Inflammatory macrophage (primary cell): ENCODE measurements around the gene ERICH6.
A peak's percentile ranks its signal among the peaks of the same experiment; 100 is the strongest.

Experiments
- DNase-seq, 2 donors: peaks; one replicate each; pipeline ENCODE4 v3.0.0-alpha.2; 2020 to 2022
- total RNA-seq, 18 experiments: gene quantifications; one replicate each; lab custom pipeline; 2026; ENCODE audit warnings: mixed read lengths in 6 of 18, inconsistent platforms in 2 of 18; lab: John Stamatoyannopoulos, UW

Gene ERICH6
- total RNA-seq = 0 to 0.18 (median 0.06) reads per million in 18 experiments

DNA sequence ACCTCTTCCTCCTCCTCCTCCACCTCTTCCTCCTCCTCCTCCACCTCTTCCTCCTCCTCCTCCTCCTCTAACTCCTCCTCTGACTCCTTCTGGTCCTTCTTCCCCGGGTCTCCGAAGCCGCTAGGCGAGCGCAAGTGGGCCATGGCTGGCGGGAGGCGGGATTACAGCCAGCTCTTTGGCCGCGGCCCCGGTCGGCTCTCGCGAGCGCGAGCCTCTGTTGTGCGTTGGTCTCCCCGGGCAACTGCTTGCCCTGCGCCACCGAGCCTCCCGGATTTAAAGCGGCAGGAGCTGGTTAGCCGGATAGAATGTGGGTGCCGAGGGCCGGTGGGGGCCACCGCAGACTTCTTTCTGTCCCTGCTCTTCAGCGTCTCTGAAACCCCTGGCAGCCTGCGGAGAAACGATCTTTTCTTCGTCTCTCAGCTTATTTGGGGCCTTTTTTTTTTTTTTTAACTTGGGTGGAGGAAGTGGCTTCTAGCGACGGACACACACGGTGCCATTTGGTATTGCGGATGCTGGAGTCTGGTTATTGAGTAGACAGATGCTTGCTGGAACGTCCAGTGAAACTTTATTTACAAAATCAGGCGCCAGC lies at the start of gene ERICH6:
ERICH6 (minus strand) TSS at position 165 of the 589 bp plus-strand sequence; CDS start at position 143, 22 bp downstream.
- DNase-seq = peak; percentile 89 to 91

DNA sequence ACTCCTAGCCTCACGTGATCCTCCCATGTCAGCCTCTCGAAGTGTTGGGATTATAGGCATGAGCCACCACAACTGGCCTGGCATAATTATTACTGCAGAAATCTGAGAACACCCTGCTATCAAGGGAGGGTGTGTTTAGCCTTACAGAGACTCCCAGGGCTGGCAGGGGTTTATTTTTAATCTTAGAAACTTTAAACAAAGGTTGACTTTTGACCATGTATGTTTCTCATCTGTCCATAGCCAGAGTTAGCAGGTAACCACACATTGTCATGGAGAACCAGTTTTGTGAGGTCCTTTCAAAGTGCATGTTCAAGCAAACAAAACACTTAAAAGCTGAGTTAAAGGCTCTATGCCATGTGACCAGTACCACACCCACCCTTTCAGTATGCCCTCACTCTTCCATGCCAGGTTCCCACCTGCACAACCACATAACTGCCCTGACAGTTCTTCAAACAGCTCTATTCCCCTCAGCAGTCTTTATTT lies 48.1 kb upstream of the ERICH6 start:
- DNase-seq = no peak

DNA sequence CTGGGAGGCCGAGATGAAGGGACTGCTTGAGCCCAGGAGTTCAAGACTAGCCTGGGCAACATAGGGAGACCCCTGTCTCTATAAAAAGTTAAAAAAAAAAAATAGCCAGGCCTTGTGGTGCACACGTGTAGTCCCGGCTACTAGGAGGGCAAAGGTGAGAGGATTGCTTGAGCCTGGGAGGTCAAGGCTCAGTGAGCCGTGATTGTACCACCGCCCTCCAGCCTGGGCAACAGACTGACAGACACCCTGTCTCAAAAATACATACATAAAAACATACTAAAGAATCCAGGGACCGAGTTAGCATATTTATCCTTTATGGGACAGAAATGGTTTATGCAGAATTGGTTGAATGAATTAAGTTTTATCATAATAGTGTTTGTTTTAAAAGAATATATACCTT lies 45.5 kb upstream of the ERICH6 start:
- no peak for DNase-seq

DNA sequence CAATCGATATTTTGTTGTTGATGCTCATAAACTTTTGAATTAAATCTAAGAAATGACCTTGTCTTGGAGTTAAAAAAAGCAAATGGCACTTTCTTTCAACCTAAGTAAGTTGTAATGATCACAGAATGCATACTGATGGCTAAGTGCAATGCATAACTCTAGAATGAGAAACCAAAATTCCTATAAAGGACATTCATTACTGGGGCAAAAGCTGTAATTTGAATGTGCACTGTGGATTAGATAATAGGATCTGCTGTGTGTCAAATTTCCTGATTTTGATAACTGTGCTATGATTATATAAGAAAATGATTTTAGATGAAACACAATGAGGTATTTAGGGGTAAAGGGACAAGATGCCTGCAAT lies 44.9 kb upstream of the ERICH6 start:
- DNase-seq = no peak

DNA sequence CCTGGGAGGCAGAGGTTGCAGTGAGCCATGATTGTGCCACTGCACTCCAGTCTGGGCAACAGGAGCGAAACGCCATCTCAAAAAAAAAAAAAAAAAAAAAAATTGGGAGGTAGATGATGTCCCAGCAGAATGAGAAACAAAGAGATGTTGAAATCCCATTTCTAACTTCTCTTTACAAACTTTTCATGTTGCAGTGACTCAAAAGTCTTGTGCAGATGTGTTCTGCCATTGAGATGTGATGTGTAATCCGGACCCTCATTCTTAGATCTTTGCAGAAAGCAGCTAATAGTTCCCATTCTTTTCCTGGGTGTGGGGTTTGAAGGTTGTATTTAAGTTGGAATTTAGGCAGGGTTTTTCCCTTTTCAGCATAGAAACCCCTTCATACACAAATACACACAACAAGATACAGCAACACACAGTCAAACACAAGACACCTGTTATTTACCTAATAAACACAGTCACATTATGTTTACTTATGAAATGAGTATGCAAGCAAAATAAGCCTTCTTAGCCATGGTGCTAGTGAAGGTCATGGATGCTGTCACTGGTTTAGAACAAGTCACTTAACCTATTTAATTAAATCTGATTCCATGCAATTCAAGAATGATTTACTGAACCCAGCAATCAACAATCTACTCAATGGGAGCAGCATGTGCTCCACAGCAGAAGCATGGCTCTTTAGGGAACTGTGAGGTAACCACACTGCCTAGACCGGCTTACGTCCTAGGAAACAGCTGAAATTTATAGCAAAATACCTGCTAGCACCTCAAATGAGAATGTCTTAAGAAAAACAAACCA lies 44.4 kb upstream of the ERICH6 start:
- peak; percentile 50 to 80 for DNase-seq

DNA sequence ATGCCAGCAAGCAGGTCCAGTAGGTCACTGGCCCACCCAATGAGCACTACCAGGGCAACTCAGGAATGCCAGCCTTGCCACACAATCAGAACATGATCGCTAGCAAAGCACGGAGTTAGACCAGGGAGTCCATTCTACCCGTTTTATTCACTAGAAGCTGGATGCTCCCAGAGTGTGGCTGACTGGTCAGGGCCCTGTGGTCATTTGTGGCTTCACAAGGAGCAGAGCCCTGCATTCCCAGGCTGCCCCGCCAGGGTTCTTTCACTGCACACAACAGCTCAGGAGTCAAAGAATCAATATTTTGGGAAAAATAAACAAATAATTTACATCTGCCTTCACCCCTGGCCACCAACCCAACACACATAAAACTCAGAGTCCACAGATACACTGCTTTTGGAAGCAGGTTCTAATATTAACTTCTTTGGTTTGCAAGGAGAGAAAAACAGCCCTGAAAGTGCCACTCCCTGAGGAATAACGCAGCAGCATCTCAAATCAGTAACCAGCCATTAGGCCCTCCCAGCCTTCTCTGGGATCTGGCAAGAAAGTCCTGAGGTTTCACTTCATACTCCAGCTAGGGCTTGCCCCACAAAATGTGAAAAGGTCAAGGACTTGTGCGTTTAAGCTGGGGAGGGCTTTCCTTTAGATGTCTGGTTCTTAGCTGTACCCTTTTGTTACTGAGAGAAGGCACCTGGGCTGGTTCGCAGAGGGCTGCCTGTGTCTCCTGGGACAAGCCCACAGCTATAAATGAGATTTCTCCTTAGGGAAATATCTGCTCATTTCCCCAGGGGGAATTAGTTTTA lies 43.3 kb upstream of the ERICH6 start:
- DNase-seq = no peak

DNA sequence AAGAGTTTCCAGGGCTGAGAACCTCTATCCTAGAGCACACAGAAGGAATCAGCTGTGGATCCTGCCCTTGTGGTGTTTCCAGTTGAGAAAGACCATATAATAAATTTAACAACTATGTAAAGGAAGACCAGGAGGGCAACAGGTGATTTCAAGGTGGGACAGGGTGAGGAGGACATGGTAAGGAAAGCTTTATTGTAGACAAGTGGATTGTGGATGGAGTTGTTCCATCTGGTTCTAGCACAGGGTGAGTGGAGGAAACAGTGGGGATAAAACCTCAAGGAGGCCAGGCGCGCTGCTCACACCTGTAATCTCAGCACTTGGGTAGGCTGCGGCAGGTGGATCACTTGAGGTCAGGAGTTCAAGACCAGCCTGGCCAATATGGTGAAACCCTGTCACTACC lies 42.1 kb upstream of the ERICH6 start:
- no peak for DNase-seq

DNA sequence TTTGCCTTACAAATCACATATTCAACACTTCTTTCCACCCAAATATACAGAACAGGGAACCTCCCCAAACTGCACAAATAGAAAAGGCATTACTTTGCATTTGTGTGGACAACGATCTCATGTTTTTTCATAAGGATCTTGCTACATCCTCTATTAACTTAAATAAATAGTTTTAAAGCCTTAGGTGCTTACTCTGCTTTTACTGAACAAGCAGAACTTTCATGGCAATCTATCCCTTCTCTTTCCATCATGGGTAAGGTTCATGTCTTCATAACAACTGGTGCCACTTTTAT lies 41.1 kb upstream of the ERICH6 start:
- no peak for DNase-seq

DNA sequence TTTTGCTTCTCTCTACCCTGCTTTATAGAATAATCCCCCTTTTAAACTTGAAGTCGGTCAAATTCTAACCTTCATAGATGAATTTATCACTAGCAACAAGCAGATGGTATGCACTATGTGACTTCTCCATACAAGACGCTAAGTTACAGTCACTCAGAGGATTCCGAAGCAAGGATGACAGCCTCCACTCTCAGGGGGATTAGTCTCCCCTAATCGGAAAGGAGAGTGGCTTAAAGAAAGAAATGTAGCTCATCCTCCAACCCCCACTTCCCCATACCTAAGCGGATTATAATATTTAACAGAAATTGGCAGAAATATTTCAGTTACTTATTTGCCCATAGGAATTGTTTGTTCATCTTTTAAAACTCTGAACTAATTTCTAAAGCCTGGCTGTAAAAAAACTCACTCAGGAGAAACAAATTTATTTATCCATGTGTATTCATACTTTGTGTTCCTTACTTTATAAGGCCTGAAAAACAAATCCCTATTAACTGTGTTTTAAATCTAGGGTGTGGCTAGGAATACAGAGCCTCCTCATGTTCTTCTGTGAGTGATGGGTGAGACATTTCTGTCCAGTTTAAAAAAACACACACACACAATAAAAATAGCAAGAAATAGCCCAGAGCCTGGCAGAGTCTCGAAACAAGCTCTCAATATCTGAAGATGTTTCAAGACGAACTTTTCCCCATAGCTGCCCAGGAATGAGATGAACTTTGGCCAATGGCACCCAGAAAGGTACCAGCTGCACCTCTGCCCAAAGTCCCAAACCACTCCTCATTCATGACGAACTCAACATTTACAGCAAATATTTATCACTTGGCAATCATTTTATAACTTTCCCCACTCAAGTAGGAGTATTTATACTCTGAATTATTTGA lies 40.6 kb upstream of the ERICH6 start:
- no peak for DNase-seq

DNA sequence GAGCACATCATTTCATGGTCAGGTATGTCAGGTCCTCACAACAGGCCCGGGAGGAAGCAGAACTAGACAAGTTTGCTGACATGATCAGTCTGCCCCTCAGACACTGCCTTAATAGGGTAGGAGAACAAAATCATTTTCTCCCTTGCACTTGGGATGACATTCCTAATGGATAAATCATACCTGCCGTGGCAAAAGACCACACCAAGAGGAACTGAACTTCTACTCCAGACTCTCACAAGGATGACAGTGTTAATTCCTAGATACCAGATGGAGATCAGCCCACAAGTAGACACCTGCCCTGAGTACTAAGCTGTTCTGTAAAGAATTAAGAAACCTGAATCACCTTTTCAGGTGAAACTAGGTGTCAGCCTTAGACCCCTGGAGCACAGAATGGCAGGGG lies 39.8 kb upstream of the ERICH6 start:
- no peak for DNase-seq

DNA sequence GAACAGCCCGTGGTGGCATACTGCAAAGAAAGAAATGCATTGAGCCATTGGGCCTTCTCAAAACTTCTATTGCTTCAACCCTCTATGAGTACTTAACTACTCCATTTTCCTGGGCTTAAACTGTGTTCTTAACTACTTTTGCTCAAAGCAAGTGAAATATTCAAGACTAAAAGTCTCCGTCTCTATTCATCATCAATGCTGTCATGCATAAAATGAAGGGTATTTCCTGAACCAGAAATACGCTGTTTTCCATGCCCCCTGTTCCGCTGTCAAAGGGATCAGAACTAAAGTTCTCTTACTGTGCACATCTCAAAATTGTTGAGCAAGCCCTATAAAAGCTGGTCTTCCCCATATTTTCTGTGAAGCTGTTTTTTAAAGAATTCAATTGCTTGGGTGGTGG lies 39.0 kb upstream of the ERICH6 start:
- no peak for DNase-seq

DNA sequence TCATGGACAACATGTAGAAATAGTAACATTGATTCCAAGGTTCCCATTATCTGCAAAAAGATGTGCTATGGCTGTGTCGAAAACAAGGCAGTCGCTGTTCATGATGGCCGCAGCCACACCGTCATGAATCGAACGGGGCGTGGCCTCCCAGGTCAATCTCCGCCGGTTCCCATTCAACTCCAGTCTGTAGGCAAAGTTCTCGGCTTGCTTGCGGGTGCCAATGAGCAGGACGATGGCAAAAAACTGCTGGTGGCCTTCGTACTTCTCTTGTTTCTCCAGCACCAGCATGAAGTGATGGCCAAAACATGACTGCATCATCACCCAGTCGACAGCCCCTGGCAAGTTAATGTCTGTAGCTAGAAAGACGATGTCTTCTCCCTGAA lies 38.4 kb upstream of the ERICH6 start:
- no peak for DNase-seq

DNA sequence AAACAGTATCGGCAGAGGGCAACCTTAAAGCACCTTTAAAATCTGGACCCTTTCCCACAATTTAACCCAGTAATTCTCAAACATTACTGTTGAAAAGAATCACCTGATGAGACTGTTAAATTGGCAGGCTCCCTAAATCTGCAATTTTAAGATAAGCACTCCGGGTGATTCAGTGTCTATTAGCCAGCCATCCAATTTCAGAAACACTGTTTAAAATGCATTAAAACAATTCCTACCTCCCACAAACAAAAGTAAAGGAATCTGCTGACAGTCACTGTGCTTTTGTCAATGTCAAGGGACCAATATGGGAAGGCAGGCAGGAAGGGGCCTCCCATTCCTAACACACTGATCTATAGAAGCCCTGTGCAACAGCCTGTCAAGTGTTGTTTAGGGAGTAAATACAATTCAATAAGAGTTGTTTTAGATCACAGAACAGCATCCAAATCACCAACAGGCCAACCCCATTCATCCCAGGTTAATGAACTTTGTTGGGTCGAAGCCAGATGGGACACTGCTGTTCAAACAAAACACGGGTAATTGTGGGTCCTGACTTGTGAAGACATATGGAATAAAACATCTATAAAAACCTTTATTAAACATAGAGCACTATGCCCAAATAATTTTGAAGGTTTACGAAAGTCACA lies 37.9 kb upstream of the ERICH6 start:
- no peak for DNase-seq

DNA sequence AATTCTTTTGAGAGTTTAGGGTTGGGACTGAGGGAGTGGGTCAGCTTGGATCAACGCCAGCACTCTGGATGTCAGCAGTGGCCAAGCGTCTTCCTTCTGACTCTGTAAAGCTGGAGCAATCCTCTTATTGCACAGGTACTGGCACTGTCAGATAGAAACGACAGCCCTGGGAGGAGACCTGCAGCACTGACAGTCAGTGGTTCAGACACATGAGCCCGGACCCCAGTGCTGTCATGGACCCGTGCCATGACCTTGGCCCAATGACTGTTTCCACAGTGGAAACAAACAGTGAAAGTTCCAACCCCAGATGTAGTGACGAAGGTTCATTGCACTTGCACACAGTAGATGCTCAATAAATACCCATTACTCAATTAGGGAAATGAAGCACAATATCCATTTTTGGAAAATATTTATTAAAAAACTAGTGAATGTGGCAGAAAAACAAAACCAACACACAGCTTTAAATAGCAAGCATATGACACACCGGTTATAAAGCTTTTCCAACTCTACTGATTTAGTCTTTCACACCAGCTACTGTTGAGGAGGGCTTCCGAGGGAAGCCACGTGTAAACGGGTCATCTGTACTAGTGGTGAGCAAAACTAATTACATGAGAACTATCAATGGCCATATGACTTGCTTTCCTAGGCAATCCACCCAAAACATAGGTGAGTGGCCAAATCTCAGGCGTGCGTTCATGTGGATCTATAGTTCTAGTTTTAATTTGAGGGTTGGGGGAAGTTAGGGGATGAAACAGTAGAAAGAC lies 37.2 kb upstream of the ERICH6 start:
- DNase-seq = no peak

DNA sequence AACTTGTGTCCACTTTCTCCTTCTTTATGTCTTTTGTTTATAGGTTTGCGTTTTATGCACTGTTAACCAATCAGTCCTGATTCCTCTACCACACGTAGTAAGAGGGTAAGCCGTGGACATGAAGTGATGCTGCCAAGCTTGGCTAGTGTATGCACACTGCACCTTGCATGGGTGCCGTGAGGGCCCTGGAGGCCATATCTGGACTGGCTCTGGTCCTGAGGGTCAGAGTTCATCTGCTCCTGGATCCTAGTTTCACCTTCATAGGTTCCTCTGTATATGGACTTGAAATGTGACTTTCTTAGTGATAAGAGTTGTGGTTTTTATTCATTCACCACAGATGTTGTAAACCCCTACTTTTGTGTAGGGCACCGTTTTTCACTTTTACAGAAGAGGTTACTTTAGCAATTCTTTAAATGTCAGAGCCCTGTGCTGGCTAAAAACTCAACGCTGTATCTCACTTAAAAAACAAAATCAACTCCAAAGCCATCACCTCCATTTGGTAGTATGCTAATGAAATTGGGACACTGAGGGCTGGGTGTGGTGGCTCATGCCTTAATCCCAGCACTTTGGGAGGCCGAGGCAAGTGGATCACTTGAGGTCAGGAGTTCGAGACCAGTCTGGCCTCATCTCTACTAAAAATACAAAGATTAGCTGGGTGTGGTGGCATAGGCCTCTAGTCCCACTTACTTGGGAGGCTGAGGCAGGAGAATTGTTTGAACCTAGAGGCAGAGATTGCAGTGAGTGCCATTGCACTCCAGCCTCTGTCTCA lies 36.3 kb upstream of the ERICH6 start:
- DNase-seq = no peak

DNA sequence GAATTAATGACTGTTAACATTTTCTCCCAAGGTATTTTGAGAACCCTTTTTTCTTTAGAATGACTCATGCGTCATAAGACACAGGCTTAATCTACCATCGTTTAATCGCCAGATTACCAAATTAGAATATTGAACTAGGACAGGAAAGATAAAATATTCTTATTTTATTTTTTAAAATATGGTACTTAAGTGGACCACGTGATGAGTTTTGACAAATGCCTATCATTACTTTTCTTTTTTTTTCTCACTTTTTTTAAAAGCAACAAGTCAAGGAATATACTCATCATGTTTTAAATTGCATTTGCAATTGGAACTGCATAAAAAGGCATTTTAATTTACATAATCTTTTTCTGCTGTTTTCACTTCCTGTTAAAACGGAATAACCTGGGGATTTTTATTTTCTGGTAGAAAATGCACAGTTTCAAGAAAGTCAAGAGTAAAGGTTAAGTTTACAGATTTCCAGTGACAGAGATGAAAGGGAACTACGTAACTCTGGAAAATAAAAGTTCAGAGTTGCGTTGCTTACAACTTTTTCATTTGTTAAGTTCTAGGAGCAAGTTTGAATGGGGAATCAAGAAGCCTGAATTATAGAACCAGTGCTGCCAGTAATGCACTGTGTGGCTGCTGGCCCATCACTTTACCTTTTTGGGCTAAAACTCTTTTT lies 35.6 kb upstream of the ERICH6 start:
- DNase-seq = no peak

DNA sequence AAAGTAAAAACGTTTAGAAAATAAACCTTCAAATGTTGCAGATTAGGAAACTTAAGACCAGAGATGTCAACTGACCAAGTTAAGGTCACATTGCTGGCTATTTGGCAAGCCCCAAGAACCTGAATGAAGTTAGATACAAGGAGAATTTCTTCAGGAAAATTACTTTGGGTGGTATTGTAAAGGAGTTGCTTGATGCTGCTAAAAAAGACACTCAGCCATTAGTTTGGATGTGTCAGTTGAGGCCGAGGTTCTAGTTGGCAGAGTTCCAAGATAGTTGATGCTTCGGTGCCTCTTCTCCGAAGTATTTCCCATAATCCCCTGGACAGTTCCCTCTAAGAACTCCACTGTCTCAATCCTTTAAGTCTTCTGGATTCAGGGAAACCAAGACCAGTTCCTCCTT lies 35.0 kb upstream of the ERICH6 start:
- no peak for DNase-seq

DNA sequence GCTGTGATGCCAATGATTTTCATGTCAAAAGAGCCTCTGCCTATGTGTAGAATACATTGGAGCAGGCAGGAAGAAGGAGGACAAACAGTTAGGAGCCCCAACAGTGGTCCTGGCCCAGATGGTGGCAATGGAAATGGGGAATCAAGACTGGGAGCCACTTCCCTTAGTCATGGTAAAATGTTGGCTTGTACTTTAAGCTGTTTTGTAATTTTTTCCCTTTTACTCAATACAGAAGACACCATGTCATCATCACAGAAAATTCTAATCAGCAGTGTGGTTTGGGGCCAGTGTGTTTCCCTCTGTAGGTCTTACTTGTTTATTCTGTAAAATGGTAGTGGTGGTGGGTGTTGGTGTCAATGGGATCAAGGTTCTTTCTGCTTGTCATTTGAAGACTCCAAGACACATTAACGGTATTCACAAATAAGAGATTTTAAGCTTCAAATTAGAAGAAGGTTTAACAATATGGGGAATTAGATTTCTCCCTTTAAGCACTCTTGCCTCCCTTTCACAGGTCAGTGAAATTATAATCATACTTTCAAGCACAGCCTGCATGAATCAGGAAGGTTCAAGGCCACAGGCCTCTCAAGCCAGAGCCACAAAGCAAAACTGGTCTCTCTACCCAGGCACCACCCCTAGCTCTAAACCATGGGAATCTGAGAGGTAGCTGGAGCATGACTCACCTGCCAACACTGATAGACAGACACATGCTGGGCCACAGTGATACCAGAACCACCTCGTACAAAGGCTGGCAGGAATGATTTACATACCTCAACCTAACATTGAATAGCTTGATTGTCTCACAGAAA lies 34.4 kb upstream of the ERICH6 start:
- peak; percentile 45 to 79 for DNase-seq
